Fibroblast of lung (primary cell): ENCODE results near the gene PAPOLB.

Source experiments
- EZH2 ChIP-seq: IDR thresholded peaks from 2 replicates; pipeline ENCODE4 v1.5.1; 2012; ENCODE audit warnings: low read length, control low read depth, mild to moderate bottlenecking; ENCODE audit errors: missing control alignments
- TF ChIP-seq, protein P1 (sequence below), 2 donors: IDR thresholded peaks in 1 of 2; conservative IDR thresholded peaks in 1 of 2; 1 replicate in 1 of 2; 2 replicates in 1 of 2; pipeline ENCODE4 v1.5.1; 2011 to 2012; ENCODE audit warnings: low read length in 2 of 2, control low read depth in 1 of 2, inconsistent platforms in 1 of 2, low read depth in 1 of 2, mild to moderate bottlenecking in 1 of 2

DNA sequence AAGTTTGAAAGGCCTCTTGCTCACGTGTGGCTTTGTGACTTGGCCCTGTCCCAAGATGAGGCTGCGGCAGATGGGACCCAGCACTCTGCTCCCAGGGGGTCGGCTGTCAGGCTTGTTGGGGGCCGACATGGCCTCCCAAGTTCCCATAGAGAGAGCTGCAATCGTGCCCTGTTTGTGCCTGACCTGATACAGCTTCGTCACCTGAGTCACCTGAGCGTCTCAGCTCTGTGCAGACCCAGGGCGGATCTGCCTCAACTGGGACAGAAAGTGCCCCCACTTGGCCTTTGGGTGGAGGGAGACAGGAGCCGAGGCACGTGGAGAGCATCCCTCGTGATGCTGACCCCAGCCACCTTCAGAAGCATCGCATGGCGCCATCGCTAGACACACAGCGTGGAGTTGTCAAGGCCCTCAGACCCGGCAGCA, 21.7 kb downstream of the PAPOLB start:
- TF ChIP-seq EZH2, result no peak
- TF ChIP-seq, protein P1, sequence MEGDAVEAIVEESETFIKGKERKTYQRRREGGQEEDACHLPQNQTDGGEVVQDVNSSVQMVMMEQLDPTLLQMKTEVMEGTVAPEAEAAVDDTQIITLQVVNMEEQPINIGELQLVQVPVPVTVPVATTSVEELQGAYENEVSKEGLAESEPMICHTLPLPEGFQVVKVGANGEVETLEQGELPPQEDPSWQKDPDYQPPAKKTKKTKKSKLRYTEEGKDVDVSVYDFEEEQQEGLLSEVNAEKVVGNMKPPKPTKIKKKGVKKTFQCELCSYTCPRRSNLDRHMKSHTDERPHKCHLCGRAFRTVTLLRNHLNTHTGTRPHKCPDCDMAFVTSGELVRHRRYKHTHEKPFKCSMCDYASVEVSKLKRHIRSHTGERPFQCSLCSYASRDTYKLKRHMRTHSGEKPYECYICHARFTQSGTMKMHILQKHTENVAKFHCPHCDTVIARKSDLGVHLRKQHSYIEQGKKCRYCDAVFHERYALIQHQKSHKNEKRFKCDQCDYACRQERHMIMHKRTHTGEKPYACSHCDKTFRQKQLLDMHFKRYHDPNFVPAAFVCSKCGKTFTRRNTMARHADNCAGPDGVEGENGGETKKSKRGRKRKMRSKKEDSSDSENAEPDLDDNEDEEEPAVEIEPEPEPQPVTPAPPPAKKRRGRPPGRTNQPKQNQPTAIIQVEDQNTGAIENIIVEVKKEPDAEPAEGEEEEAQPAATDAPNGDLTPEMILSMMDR (conservative IDR thresholded peaks at IDR 0.05 in 1 of 2, IDR thresholded peaks at IDR 0.05 in 1 of 2; ENCODE audit: low read depth in 1 of 2, low read length in 2 of 2), result no peak
